Activated naive CD4-positive, alpha-beta T cell (primary cell): ENCODE measurements around the gene PTPRB.

Experiments
- DNase-seq, 4 experiments: peaks; one replicate each; lab custom pipeline; 2025; lab: John Stamatoyannopoulos, UW

PTPRB gene

DNA sequence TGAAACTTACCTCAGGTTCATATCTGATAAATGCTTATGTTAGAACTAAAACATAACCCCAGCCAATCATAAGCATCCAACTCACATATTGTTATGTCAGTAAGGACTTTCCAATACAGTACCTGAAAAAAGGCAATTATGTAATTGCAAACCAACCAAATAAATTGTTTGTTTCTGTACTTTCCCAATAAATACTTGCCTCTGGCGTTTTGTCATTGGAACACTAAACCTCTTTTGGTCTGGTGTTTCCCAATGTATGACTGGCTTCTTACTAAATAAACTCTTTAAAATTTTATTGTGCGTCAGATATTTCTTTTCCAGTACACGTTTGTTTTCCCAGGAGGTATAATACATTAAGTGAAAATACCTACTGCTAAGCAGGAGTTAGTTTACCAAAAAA is 6.7 kb upstream of the PTPRB start:
- DNase-seq: no peak

DNA sequence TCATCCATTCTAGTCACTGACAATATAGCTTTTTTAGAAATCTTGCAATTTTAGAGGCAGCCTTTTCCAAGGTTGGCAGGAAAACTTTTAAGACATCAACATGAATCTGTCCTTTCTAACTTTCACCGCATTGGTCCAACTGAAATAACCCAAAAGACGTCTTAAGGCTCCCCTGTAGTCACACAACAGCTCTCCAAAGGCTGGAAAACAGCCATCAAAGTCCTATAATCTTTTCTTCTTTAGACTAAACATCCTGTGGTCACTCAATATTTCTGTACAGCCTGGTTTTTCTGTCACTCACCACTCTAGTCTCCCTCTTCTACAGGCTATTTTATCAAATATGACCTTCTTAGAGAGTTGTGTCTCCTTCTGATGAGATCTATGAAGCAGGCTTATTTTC is 4.5 kb upstream of the PTPRB start:
- no peak for DNase-seq

GRCh38 chr12:70640901-70641300 is 3.7 kb upstream of the PTPRB start:
- no peak for DNase-seq

- DNase-seq: no peak
These were observed 2.3 kb upstream of the PTPRB start for GRCh38 chr12:70639535-70639934.

DNA sequence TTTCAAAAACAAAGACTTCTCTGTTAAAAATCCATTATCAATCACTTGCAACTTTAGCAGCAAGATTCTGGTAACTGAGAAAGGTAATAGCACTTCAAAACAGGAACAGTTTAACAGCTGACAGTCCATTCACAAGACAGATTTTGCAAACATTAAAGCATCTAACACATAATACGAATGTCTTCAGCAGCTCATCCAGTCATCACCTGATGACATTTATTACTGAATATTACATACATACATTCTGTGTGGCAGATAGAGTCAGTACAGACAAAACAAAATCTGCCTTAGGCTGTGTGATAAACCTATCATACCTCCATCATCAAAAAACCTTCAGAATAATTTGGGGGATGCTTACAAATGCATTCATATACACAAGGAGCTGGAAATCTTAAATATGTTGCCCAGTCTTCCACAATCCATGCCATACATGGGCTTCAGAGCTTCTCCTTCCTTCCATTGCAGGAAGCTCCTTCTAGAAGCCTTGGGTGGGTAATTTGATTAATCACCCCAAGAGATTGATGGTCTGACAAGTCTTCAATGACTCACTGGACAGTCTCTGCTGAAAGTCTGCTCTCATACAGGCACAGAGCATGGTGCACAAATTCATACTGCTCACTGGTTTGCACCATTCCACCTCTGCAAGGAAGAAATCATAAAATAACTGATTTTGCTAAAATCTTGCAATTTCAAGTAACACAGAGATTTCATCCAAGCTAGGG is 1.6 kb upstream of the PTPRB start:
- no peak for DNase-seq

- DNase-seq: no peak
These were observed 1.5 kb downstream of the PTPRB start for GRCh38 chr12:70635755-70636154.

DNA sequence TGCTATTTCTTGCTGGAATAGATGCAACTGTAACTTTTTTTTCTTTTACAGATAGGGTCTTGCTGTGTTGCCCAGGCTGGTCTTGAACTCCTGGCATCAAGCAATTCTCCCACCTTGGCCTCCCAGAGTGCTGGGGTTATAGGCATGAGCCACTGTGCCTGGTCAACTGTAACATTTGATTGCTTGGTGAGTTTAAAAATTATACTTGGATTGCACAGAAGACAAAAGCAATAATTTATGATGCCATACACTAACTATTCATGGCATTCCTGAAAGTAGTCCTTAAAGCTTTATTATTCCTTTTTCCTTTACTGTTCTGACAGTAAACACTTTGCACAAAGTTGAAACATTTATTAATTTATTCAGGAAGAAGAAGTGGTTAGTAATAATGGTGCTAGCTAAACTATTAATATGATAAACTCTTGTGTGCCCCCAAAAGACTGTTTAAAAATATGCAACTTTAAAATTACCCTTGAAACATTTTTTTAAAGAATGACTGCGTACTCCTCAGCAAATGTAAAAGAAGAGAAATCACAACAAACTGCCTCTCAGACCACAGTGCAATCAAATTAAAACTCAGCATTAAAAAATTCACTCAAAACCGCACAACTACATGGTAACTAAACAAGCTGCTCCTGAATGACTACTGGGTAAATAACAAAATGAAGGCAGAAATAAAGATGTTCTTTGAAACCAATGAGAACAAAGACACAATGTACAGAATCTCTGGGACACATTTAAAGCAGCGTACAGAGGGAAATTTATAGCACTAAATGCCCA is 8.3 kb downstream of the PTPRB start:
- no peak for DNase-seq

DNA sequence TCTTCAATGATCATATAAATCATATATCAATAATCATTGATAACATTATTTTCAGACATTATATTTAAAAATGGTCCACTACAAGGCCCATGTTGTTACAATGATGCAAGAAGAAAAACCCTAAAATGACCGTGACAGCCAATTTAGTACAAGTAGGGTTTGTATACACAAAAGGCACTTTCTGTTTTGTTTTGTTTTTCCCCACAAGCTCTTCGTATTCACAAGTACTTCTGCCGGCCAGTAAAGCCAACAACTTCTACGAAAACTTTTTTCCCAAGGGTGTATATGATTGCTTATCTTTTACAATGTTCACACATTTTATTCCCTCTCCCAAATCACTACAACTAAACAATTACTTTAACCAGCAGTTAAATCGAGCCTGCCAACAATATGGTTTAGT is 9.6 kb downstream of the PTPRB start:
- no peak for DNase-seq

GRCh38 chr12:70626180-70626579 is 11.0 kb downstream of the PTPRB start:
- no peak for DNase-seq

GRCh38 chr12:70619471-70620152 is 17.6 kb downstream of the PTPRB start:
- DNase-seq: no peak

- DNase-seq: no peak
These were observed 18.9 kb downstream of the PTPRB start for GRCh38 chr12:70618371-70618770.

DNA sequence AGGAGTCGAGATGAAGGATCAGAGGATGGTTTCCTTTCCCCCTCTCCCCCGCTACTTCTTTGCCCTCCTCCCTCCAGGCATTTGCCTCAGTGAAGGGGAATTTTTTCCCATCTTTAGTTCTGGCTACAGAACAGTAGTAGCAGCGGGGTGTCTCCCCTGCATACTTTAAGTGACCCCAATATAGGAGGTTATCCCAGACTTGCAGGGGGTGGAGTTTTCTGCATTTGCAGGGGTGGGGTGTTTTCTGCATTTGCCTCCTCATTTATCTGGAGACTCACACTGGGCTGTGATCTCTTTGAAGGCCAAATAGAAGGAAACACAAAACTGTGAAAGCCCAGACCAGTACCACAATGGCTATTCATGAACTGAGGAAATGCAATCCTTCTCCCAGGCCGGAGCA is 19.8 kb downstream of the PTPRB start:
- DNase-seq: no peak

DNA sequence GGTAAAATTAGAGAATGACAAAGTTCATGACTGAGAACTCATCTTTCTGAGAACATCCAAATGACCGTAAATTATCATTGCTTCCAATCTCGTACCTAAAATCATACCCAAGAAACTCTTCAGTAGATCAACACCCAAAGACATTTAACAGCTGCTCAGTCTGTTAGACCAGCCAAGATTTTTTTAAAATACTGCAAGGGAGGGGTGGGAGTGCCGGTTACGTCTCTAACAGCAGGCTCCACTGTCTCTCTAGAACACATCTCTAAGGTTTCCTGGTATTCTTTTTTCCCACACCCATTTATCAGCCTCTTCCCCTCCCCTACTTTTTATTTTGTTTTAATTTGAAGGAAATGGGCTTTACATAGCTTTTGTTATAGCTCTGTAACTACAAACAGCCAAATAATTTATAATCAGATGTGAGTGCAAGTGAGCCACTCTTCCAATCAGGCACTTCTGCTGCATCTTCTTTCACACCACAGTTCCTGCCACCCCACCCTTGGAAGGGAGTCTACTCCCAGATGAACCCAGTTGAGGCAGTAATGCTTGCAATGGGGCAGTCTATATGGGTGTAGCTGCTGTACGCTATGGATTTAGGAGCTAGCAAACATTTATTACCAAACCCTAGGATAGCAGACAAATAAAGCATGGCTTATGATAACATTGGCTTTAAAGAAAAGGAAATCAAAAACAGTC is 21.9 kb downstream of the PTPRB start:
- no peak for DNase-seq

GRCh38 chr12:70609739-70610491 is 27.3 kb downstream of the PTPRB start:
- no peak for DNase-seq

DNA sequence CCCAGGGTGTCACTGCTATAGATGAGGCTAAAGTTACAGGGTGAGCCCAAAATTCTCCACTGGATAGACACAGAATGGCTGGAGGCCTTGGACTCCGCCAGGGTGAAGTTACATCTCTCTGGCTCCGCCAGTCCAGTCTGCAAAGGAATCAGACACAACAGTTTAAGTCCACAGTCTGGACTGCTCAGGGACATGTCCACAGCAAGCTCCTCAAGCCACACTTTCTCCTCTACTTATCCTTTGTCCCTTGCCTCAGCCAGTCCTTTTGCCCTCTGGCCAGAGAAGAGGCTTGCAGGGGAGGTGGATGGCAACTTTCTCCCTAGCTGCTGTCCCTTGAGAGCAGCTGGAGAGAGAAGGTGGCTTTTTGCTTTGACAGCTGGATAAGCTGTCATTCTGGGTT is 28.0 kb downstream of the PTPRB start:
- DNase-seq: no peak

DNA sequence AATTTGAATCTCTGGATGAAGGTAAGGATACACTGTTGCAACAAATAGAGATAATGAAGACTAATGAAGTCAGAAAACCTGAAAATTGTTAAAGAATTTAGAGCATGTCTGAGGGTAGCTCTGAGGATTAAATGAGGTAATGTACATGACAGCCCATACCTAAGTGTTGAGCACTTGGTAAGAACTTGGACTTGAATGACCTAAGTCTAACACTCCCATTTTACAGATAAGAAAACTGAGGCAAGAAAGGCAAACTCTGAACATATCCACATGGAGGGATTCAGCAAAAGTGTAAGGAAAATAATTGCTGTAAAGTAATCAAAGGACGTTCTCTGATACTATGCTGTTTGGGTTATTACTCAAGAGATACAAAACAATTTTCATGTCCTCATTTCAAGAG is 29.0 kb downstream of the PTPRB start:
- DNase-seq: no peak

DNA sequence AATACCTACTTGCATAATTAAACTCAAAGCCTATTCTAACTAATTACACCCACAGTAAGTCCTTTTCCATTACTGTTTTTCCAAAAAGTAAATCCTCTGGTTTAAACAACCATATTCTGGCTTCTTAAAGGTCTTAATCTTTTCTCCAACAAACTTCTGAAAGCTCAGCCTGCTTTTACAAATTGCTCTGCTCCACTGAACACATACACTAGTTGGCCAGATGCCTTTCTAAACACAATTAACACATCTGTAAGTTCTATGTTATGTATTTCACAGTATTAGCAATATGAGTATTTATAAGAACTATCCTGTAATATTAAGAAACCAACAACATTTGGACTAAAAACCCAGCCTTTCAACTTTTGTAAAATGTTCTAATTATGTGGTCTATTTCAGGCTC is 30.1 kb downstream of the PTPRB start:
- DNase-seq: no peak

DNA sequence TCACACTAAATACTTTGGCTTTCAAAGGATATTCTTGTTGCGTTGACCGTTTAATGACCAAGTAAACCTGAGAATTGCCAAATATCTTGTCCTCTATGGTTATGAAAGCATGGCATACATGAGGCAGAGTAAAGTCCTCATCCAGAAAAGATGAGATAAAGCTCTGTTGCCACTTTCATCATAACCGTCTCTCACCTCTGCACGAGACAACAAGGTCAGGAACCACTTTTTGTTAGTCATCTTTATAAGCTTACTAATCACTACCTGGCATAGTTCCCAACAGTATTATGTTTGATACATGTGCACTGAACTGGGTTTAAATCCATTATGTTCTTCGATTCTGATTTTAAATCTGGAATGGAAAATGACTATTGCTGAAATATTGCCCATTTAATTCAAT is 31.3 kb downstream of the PTPRB start:
- DNase-seq: no peak

DNA sequence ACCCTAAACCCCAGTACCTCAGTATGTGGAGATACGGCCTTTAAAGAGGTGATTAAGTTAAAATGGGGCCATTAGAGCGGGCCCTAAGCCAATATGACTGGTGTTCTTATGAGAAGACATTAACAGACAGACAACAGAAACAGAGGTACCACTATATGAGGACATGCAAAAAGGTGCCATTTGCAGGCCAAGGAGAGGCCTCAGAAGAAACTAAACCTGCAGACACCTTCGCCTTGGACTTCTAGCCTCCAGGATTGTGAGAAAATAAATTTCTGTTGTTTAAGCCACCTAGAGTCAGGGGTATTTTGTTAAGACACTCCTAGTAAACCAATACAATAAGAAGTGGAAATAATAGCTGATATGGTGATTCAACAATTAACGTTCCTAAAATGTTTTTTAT is 32.6 kb downstream of the PTPRB start:
- DNase-seq: no peak

DNA sequence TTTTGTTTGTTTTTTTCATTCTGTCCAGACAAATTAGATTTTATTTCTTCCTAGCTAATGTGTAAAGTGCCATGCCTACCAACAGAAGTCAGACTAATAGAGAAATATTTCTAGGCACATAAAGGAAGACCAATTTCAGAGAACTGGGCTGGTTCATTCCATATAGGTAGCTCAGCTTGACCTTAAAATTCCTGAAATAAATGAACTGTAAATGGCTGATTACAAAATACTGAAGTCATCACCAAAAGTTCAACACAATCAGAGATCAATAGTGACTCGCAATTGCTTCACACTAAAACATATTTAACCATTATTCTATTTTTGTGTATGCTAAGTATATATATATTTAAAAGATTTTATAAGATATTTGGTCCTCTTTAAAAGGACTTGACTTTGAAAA is 34.2 kb downstream of the PTPRB start:
- DNase-seq: no peak

DNA sequence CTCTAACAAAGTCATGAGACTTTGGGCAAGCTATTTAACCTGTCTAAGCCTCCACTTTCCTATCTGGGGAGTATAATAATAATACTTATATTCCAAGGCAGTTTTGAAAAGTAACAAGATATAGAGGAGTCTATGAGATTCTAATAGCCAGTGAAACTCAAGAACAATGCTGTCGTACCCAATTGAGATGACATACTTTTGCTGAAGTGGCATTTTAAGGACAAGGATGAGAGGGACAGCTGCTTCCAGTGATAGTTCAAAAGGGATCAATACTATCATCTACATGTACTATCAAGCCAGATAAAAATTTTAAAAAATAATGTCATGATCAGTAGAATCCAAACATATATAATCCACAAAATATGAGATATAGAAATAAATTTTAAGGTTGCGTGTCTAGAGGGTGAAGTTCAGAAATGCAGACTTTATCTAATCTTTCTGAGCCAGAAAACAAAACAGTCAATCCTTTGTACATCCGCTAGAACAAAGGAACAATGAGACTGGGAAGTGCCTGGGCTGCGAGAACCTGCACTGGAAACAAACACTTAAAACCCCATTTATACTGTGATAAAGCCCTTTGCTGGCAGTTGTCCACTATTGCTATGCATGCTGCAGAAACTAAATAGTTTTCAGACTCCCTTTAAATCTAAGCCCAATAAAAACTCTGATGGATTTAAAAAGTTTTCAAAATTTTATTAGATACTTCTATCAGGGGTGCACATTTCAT is 38.6 kb downstream of the PTPRB start:
- DNase-seq: no peak
